WI38 (cell line): ENCODE measurements around the gene PDE2A.

Experiments used
- H3K4me3 ChIP-seq: 2 replicates; pipeline ENCODE4 v1.5.1; 2011; ENCODE audit warnings: low read depth, mild to moderate bottlenecking, control low read depth, low read length
- TF ChIP-seq, protein P1 (sequence below): IDR thresholded peaks from 2 replicates; pipeline ENCODE4 v1.5.1; 2012; ENCODE audit warnings: low read depth, mild to moderate bottlenecking, control low read depth, low read length

PDE2A gene

DNA sequence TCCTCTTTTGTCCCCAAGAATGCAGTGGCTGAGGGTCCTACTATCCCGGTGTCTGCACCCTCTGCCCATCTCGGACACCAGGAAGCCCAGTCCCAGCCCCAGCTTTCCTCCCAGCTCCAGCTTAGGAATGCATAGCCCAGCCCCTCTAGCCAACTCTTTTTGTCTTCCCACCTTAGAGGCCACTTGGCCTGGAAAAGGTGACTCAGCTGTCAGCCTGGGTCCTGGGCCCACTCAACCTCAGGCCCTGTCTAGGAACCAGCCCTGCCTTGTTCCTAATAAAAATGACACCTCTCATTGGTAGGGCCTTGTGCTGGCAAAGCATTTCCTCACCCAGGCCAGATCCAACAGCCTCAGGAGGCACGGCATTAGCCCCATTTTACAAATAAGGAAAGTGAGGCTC is 28.2 kb downstream of the PDE2A start:
- TF ChIP-seq, protein P1, sequence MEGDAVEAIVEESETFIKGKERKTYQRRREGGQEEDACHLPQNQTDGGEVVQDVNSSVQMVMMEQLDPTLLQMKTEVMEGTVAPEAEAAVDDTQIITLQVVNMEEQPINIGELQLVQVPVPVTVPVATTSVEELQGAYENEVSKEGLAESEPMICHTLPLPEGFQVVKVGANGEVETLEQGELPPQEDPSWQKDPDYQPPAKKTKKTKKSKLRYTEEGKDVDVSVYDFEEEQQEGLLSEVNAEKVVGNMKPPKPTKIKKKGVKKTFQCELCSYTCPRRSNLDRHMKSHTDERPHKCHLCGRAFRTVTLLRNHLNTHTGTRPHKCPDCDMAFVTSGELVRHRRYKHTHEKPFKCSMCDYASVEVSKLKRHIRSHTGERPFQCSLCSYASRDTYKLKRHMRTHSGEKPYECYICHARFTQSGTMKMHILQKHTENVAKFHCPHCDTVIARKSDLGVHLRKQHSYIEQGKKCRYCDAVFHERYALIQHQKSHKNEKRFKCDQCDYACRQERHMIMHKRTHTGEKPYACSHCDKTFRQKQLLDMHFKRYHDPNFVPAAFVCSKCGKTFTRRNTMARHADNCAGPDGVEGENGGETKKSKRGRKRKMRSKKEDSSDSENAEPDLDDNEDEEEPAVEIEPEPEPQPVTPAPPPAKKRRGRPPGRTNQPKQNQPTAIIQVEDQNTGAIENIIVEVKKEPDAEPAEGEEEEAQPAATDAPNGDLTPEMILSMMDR: no peak
- no peak overlapping the region for H3K4me3 ChIP-seq

DNA sequence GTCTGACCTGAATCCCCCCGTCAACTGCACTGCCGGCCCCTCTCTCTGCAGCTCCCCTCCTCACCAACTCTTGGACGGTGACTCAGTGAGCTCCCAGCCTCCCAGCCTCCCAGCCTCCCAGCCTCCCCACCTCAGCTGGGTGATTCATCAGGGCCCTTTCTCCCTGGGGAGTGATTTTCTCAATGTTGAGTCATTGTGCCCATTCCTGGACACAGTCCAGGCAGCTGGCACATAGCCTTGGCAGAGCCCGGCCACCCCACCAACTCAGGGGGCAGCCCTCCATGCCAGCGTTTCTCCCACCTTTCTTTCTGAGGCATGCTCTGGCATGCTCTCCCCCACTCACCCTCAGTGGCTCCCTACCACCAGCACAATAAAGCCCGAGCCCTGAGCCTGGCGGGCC is 30.7 kb downstream of the PDE2A start:
- no peak overlapping the region for H3K4me3 ChIP-seq
- TF ChIP-seq, protein P1: no peak

DNA sequence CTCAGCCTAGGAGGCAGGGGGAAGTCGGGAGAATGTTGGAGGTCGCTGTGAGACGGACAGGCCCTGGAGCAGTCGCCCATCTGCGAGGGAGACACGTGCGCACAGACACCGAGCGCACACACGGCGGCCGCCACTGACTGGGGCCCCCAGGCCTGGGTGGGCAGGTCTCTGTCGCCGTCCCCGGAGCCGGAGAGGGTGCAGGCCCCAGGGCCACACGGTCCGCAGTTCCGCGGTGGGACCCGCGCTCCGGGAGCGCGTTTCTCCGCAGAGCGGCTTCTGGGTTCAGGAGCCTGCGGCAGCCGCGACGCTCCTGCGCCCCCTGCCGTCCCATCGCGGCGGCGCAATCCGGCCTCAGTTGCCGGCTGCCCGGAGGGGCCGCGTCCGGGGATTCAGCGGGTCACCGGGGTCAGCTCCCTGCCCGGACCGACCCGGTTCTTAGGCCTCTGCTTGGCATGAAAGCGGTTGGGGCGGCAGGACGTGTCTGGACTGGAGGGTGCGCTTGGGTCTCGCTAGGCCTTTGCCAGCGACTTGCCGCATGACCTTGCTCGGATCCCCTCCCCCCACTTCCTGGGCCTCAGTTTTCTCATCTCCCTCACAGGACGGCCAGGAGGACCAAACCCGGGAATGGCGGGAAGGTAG is 31.2 kb downstream of the PDE2A start:
- TF ChIP-seq, protein P1: peak; percentile 84
- H3K4me3 ChIP-seq: peak overlapping the region; percentile 24; the same call in 1 of the 2 replicates

DNA sequence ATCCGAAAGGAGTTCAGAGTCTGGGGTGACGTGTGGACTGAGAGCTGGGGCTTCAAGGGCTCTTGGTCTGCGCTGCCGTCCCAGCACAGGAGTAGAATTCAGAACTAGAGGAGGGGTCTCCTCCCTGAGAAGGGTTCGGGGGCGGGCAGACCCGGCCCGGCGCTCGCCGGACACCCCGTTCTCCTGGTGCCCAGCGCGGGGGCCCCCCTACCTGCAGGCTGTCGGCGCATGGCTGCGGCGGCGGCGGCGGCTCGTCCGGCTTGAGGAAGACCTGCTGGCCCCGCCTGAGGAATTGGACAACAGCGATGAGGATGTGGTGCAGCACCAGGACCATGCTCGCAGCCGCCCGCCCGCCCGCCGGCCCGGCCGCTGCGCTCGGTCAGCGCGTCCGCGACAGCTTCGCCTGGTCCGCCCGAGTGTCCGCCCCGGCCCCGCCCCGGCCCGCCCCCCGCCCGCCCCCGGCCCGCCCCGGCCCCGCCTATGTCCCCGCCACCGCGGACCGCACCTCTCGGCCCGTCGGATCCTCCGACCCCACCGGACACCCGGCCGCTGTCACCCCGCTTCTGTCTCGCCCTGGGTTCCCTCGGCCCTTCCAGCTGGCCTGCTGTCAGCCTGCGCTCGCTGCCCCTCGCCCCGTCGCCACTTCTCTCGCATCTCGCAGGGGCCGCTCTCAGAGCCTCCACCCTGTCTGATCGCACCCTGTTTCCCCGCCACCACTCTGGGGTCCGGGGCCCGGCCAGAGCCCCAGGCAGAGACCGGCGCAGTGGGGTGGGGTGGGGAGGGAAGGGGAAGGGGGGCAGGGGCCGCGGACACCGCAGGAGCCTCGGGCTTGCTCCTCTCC is 32.0 kb downstream of the PDE2A start:
- H3K4me3 ChIP-seq: peak overlapping the region; percentile 41; the same call in 1 of the 2 replicates
- TF ChIP-seq, protein P1: no peak

DNA sequence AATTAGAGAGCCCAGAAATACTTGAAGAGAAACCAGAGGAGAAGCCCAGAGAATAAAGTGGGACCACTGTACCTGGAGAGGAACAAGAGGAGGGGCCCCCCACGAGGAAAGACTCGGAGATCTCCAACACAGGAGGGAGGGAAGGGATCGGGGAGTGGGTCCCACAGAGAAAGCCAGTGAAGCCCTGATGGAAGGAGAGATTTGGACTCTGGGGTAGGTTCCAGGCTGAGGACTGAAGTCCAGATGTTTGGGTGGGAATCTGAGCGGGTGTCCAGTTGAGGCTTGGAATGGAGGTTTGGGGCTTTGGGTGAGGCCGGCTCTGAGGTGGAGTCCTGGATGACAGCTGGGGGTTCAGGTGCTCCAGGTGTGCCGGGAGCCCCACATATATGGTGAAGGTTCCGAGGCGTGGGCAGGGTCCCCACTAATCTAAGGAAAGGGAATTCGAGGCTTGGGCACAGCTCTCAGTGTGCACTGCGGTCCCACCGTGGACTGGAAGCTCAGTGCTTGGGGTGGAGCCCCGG is 32.6 kb downstream of the PDE2A start:
- TF ChIP-seq, protein P1: no peak
- no peak overlapping the region; the same call in 1 of the 2 replicates for H3K4me3 ChIP-seq

DNA sequence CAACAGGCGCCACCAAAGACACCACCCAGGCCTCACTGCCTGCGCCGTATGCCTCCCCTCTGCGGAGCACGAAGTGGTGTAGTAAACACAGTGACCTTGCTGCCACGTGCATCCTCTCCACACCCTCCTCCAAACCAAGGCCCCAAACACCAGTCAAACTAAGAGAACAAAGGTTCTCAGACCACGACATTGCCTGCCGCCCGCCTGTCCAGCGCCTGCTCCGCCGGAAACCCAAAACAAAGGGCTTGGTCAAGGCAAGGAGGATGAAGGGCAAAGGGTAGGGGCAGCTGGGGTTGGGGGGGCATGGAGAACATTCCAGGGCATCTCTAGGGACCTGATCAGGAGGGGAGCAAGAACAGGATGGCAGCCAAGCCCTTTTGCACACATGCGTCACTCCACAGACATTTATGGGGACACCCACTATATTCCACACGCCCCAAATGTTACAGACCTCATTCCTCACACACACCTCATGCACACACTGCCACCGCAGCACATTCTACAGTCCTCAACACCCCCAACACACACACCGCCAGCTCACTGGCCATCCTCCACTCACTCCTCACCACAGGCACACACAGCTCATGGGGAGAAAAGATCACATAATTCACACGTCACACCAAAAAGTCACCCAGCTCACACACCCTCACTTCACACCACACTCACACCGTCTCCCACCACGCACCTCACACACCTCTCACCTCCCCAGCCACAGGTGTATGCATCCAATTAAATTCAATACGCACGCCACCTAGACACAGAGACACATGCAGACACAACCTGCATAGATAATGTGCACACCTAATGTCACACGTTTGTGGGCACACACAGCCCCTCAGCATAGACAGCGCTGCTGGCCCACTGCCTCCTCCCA is 34.5 kb downstream of the PDE2A start:
- no peak overlapping the region for H3K4me3 ChIP-seq
- TF ChIP-seq, protein P1: no peak
